Measurements from ENCODE around the gene MYO10.

- TF ChIP-seq ZNF274 (IDR thresholded peaks at IDR 0.05; ENCODE audit: low read depth, low read length) (no peak), YY1 (IDR thresholded peaks at IDR 0.05; ENCODE audit: insufficient read depth, insufficient read length) (no peak), SUZ12 (IDR thresholded peaks at IDR 0.05; ENCODE audit: extremely low read depth, insufficient read depth, insufficient read length) (no peak)
Observed at GRCh38 chr5:16668631-16669030, 267.5 kb downstream of the MYO10 start.
